GM21390 (cell line): ENCODE results near the gene NPEPPS.
A peak's percentile ranks its signal among the peaks of the same experiment; 100 is the strongest.
"Not testable (repeated sequence)": the region's sequence is repeated elsewhere in the genome, so short reads cannot be mapped to it uniquely, and the experiment has no call there.

Source experiments
- ATAC-seq: cut with Tn5 transposase; IDR thresholded peaks from one replicate; pipeline ENCODE4 v1.9.1; 2021; ENCODE audit not compliant: unreplicated experiment

Gene NPEPPS, protein sequence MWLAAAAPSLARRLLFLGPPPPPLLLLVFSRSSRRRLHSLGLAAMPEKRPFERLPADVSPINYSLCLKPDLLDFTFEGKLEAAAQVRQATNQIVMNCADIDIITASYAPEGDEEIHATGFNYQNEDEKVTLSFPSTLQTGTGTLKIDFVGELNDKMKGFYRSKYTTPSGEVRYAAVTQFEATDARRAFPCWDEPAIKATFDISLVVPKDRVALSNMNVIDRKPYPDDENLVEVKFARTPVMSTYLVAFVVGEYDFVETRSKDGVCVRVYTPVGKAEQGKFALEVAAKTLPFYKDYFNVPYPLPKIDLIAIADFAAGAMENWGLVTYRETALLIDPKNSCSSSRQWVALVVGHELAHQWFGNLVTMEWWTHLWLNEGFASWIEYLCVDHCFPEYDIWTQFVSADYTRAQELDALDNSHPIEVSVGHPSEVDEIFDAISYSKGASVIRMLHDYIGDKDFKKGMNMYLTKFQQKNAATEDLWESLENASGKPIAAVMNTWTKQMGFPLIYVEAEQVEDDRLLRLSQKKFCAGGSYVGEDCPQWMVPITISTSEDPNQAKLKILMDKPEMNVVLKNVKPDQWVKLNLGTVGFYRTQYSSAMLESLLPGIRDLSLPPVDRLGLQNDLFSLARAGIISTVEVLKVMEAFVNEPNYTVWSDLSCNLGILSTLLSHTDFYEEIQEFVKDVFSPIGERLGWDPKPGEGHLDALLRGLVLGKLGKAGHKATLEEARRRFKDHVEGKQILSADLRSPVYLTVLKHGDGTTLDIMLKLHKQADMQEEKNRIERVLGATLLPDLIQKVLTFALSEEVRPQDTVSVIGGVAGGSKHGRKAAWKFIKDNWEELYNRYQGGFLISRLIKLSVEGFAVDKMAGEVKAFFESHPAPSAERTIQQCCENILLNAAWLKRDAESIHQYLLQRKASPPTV

DNA sequence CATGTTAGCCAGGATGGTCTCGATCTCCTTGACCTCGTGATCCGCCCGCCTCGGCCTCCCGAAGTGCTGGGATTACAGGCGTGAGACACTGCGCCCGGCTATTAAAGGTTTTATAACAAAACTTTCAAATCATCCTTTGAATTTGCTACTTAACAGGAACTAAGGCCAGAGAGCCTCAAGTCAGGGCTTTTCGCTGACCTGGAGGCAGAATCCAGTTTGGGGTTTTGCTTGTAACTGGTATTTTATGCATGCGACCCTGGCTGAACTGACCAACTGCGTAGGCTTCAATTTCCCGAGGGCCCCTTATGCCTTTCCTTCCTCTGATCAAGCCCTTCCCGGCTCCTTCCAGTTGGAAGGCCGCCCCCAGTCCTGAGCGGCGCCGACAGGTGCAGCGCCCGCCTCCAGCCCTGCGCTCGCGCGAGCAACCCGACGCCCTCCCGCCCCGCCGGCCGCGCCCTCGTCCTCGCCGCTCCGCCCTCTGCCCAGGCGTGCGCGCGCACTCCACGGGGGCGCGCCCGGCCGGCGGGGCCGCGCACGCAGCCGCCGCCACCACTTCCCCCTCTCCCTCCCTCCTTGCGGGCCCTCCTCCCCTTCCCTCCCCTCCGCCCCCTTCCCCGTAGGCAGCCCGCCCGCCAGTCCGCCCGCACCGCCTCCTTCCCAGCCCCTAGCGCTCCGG is at the start of gene NPEPPS:
TSS of gene NPEPPS (plus strand) at position 552 of the 676 bp plus-strand sequence. CDS start 193 bp downstream, outside the sequence.
- peak; percentile 70 for ATAC-seq

GRCh38 chr17:47491841-47492212 is 39.1 kb upstream of the NPEPPS start:
- not testable (repeated sequence) for ATAC-seq

DNA sequence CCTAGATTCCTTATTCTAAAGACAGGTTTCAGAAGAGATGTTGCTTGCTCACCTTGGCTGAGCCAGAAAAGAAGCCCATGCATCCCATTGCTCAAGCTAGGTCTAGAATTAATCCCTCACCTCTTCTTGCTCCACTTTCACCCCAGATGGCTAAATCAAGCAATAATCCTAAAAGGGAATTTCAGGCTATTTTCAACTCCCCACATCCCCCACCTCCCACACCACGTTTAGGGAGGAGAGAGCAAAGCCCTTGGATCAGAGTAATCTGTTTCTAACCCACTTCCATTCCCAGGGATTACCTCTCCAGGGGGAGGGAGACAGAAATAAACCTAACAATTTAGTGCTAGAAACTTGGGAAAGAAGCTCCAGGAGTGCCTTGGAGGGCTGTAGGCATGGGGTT is 31.8 kb upstream of the NPEPPS start:
- ATAC-seq: not testable (repeated sequence)

- not testable (repeated sequence) for ATAC-seq
These were observed 31.4 kb upstream of the NPEPPS start for GRCh38 chr17:47499494-47499893.

DNA sequence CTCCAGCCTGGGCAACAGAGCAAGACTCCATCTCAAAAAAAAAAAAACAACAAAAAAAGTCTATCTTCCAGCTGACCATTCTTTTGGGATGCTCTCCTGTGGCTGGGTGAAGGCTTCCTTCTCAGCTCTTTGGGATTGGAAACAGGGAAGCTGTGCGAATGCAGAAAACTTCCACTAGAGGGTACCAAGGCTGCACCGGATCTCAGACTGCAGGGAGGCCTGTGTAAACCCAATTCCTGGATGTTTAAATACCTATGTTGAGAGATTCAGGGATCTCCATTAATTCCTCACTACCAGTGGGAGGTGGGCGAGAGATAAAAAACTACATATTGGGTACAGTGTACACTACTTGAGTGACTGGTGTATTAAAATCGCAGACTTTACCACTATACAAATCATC is 30.3 kb upstream of the NPEPPS start:
- not testable (repeated sequence) for ATAC-seq

DNA sequence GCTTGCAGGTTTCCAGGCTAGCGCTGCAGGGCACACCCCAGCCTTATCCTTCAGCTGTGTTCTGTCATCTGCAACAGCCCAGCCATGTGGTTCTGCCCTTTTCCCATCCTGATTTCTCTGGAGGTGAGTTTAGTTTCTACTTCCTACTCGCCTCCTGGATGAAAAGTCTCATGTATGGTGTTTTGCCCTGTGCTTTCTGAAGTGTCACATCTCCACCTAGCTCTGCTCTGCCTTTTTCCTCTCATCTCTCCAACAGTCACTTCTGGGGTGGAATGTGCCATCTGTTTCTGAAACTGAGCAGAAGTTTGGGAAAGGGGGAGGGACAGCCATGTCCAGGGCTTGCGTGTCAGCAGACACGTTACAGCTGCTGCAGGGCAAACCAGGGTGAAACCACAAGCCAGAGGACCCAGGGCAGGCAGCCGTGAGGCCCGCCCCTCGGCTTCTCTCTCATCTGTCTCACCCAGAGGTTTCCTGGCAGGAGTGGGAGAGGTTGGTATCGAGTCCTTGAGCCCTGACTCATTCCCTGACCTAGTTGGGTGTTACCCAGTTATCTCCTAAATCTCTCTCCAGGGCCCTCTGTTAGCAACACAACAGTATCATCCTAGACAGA is 28.7 kb upstream of the NPEPPS start:
- peak; percentile 71 for ATAC-seq

DNA sequence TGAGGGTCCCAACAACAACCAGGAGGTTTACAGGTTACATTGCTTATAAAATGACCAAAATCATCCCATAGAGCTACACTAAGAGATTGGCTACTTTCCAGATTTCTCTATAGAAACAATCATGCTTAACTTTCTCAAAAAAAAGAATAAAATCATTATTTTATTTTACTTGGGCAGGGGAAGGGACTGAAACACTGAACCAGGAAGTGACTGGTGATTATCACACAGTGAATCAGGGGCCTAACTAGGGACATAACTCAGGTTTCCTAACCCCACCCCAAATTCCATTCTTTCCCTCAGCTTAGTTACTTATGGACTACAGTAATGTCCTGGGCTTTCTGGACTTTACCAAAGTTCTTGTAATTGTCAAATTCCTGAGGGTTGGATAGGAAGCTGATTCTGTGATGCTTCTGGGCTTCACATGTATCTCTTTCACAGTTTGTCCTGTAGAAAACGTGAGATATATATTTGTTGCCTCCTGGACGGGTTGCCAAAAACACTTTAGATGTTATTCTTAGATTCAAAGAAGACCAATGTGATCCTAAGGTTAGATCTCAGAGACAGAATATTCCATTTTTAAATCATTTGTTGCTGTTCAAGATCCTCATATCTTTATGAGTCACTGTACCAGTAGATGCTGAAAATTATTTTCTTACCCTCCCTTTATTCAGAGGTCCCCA is 28.0 kb upstream of the NPEPPS start:
- not testable (repeated sequence) for ATAC-seq

DNA sequence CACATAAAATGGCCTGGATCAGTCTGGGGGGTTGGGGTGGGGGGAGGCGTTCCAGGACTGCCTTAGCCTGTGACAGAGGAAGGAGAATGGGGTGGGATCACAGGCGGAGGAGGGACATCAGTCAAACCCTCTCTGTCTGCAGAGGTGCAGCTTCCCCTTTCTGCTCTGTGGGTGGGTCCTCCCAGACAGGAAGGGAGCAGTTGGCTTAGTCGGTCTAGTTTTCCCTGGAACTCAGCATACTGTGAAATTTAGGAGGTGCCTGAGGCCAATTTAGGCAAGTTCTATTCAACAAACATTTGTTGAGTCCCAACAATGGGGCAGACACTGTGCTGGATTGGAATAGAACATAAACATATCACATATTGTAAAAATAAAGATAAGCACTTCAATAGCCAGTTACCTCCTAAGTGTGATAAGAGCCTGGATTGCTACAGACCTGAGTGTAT is 19.2 kb upstream of the NPEPPS start:
- not testable (repeated sequence) for ATAC-seq

GRCh38 chr17:47513301-47513700 is 17.6 kb upstream of the NPEPPS start:
- ATAC-seq: not testable (repeated sequence)

DNA sequence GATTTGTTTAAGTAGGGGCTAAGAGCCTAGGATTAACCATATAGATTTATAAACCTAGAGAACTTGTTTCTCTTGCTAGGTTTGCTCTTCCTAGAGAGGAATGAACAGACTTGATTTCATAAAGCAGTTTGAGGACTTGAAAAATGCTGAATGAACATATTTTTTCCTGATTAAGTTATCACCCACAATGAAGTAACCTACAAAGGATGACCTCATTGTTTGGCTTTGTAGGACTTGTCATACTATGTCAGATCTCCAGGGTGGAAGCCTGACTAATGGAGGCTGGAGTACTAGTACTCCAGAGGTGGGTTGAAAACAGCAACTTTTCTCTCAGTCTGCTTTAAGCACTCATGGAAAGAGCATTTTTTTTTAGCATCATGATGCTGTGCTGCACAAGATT is 12.0 kb upstream of the NPEPPS start:
- ATAC-seq: not testable (repeated sequence)

- ATAC-seq: not testable (repeated sequence)
These were observed 11.5 kb upstream of the NPEPPS start for GRCh38 chr17:47519365-47519764.

GRCh38 chr17:47520279-47520678 is 10.6 kb upstream of the NPEPPS start:
- not testable (repeated sequence) for ATAC-seq

GRCh38 chr17:47521434-47521833 is 9.5 kb upstream of the NPEPPS start:
- not testable (repeated sequence) for ATAC-seq

DNA sequence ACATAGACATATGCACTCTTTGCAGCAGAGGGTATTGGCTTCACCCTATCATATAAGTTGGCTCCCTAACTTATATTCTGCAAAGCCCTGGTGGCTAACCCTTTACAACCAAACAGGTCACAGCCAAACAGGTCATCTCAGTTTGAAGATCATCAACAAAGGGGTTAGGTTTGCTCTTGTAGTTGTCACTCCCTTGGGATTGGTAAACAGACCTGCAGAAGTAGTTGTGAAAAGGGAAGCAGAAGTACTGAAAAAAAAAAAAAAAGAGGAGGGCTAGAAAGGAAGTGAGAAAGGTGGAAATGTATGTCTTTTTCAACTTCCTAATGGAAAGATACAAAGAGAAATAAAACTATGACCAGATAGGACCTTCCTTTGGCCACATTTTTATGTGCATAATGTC is 8.6 kb upstream of the NPEPPS start:
- ATAC-seq: not testable (repeated sequence)

DNA sequence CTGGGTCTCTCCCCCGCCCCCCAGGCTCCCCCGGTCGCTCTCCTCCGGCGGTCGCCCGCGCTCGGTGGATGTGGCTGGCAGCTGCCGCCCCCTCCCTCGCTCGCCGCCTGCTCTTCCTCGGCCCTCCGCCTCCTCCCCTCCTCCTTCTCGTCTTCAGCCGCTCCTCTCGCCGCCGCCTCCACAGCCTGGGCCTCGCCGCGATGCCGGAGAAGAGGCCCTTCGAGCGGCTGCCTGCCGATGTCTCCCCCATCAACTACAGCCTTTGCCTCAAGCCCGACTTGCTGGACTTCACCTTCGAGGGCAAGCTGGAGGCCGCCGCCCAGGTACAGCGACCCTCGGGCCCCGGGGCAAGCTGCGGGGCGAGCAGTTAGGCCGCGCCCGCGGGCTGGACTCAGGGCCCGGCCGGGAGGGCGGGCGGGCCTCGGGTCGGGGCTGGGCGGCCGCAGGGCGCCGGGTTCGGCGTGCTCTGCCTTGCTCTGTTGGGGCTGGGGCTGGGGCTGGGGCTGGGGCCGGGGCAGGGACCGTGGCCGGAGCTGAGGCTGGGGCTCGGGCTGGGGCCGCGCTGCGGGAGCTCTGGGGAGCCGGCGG is 419 bp downstream of the NPEPPS start:
- ATAC-seq: peak; percentile 38

GRCh38 chr17:47539085-47539484 is 8.2 kb downstream of the NPEPPS start:
- not testable (repeated sequence) for ATAC-seq

DNA sequence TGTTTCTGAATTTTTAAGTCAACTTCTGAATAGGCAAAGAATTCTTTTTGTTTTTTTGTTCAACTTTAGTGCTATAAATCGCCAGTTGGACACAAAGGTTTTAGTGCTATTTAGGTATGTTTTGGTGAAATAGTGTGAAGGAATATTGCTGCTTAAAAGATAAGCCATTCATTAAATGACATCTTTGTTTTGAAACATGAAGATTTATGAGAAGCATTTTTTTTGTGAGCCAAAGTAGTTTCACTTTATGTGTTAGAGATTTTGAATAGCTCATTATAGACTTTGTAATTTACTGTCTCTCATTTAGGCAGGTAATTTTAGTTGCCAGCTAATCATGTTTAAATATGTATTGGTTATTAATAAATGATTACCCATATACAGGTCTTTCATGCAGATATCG is 10.8 kb downstream of the NPEPPS start:
- ATAC-seq: not testable (repeated sequence)

DNA sequence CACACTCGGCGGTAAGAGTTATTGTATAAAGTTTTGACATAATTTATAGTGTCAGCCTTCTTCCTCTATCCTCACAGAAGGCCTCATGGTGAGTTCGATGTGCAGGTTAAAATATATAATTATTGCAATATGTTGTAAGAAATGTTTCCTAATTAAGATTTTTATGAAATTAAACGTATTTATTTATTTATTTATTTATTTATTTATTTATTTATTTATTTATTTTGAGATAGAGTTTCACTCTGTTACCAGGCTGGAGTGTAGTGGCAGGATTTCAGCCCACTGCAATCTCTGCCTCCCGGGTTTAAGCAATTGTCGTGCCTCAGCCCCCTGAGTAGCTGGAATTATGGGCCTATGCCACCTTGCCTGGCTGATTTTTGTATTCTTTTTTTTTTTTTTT is 13.4 kb downstream of the NPEPPS start:
- ATAC-seq: not testable (repeated sequence)

- ATAC-seq: not testable (repeated sequence)
These were observed 23.8 kb downstream of the NPEPPS start for GRCh38 chr17:47554733-47555132.

DNA sequence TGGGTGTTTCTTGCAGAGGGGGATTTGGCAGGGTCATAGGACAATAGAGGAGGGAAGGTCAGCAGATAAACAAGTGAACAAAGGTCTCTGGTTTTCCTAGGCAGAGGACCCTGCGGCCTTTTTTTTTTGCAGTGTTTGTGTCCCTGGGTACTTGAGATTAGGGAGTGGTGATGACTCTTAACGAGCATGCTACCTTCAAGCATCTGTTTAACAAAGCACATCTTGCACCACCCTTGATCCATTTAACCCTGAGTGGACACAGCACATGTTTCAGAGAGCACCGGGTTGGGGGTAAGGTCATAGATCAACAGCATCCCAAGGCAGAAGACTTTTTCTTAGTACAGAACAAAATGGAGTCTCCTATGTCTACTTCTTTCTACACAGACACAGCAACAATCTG is 25.2 kb downstream of the NPEPPS start:
- ATAC-seq: not testable (repeated sequence)
